ENCODE measurements around the gene RPRML.
"Not testable (repeated sequence)": the region's sequence is repeated elsewhere in the genome, so short reads cannot be mapped to it uniquely, and the experiment has no call there.

Gene RPRML

GRCh38 chr17:46975287-46975686, 3.8 kb downstream of the RPRML start:
- no peak for DNase-seq

- DNase-seq = no peak
These were observed 5.0 kb downstream of the RPRML start for GRCh38 chr17:46974086-46974485.

GRCh38 chr17:46972346-46972745, 6.7 kb downstream of the RPRML start:
- DNase-seq = no peak

- DNase-seq = no peak
These were observed 7.3 kb downstream of the RPRML start for GRCh38 chr17:46971647-46972300.

GRCh38 chr17:46968896-46969295, 10.2 kb downstream of the RPRML start:
- DNase-seq = no peak

DNA sequence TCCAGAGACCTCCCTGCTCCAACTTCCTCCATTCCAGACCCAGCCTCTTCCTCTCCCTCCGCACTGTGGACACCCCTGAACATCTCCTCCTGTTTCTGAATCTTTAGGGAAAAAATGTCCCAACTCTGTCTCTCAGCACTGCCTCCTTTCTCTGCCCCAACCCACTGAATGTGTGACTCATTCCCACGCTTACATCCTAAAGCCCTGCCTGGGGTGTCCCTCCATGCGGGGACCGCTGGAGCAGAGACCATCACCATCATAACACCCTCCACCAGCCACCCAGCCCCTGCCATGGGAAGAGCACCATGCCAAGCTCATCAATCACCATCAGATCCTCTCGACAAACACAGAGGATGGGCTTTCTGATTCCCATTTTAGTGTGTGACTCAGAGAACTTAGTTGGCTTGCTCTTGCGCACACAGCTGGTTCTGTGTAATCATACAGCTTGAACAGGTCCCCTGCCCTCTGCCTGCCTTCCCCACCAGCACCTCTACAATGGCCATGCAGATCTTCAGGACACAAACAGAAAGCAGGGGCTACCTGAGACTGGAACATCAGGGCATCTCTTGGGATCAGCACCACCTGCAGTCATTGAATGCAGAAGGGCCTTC, 10.7 kb downstream of the RPRML start:
- no peak for DNase-seq

GRCh38 chr17:46964315-46965265, 14.5 kb downstream of the RPRML start:
- DNase-seq = no peak

- DNase-seq = no peak
These were observed 15.5 kb downstream of the RPRML start for GRCh38 chr17:46963571-46963970.

GRCh38 chr17:46962374-46962790, 16.7 kb downstream of the RPRML start:
- DNase-seq = no peak

DNA sequence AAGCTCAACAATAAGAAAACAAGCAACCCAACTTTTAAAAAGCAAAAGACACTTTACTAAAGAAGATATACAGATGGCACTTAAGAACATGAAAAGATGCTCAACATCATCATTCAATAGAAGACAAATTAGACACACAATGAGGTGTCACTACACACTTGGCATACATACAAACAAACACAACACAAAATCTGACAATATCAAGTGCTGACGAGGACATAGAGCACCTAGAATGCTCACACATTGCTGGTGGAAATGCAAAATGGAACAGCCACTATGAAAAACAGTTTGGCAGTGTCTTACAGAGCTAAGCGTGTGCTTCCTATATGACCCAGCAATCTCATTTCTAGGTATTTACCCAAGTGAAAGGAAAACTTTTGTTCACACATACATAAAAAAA, 18.9 kb downstream of the RPRML start:
- DNase-seq = no peak

DNA sequence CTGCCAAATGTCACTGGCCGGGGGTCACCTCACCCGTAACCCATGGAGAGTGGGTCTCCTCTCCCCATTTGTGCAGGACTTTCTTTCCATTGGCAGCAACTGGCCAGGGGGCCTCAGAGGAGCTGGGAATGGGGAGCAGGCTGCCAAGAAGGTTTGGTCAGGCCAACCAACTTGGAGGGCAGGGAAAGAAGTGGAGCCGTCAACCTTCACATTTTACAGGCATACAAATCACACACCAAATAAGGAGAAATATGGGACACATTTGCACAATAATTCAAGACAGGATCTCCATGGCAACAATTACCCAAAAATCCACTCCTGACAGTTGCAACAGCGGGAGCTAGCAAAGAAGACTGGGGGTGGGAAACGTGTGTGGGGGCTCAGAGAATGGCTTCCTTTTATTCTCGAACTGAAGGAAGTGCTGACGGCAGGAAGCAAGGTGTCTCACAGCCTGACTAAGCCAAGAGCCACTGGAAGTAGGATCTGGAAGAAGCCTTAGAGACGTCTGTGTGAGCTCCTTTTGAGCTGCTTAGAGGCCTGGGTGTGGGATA, 20.9 kb downstream of the RPRML start:
- no peak for DNase-seq

DNA sequence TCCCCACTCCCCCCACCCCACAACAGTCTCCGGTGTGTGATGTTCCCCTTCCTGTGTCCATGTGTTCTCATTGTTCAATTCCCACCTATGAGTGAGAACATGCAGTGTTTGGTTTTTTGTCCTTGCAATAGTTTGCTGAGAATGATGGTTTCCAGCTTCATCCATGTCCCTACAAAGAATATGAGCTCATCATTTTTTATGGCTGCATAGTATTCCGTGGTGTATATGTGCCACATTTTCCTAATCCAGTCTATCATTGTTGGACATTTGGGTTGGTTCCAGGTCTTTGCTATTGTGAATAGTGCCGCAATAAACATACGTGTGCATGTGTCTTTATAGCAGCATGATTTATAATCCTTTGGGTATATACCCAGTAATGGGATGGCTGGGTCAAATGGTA, 25.9 kb downstream of the RPRML start:
- DNase-seq = not testable (repeated sequence)

DNA sequence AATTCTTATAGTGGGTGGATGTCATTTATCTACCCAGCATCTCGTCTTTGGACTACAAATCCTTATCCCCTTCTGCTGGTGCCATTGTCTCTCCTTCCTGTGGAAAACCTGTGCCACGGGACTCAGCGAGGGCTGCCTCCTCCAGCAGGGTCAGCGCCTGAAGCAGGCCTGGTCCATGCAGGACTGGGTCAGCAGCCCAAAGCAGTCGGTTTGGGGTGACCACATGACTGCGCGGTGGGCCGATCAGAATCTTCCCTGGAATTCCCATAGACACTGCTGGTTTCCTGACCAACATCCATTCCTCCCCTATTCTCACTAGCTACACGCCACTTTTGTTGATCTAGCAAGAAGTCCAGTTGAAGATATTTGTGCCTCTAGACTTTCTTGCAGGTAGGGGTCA, 26.9 kb downstream of the RPRML start:
- DNase-seq = no peak

GRCh38 chr17:46951706-46952105, 27.3 kb downstream of the RPRML start:
- DNase-seq = no peak

DNA sequence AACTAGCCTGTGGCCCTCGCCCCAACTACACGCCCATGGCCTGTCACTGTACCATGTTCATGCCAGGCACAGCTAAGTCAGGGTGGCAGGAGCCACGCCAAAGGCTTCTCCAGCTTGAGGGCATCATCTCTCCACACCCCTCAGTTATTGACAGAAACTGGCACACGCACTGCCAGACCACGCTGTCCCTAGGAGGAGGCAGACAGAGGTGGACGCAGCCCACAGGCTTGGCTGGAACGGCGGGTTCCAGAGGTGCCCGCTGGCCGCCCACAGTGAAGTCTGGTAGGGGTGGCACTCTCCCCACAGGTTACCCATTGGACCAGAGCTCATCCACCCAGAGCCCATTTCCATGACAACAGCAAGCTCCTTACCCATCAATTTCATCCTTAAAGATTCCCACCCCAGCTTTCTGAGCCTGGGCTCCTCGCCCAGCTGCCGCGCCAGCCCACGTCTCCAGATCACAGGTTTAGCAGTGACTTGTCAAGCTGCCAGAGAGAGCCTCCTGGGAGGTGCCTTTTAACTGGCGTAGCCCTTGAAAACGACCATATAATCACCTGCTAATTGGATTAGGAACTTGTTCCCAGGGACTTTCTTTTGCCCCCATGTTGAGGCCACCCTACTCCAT, 27.9 kb downstream of the RPRML start:
- no peak for DNase-seq

- no peak for DNase-seq
These were observed 28.6 kb downstream of the RPRML start for GRCh38 chr17:46950342-46950996.

DNA sequence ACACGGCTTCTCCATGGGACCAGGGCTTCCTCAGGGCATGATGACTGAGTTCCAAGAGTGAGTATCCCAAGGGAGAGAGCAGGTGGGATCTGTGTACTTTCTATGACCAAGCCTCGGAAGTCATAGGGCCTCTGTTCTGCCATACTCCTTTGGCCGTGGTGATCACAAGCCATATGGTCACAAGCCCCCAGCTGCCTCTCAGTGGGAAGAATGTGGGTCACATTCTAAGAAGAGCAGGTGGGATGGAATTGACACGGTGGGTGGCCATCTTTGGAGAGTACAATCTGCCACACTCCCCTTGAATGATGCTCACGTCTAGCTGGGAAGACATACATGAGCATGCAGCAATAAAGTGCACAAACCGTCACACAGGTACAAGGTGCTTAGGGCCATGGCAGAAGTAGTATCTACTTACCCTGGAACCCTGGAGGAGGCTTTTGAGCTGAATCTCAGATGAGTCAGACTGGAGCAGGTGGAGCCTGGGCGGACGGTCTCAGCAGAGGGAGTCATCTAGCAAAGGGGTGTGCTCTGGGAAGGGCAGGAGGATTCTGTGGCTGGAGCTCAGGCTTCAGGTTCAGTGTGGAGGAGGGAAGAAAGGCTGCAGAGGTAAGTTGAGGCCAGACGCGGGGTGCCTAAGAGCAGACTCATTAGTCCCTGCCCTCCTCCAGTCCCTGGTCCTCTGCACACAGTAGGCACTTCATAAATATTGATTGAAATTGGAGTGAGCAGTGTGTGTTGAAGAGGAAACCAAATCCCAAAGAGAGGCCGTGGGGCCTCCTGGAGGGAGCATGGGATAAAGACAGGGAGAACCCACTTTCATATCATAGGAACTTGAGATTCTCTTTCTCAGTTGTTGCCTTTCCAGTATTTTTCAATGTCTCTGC, 29.5 kb downstream of the RPRML start:
- DNase-seq = no peak

GRCh38 chr17:46948544-46948943, 30.5 kb downstream of the RPRML start:
- DNase-seq = no peak

DNA sequence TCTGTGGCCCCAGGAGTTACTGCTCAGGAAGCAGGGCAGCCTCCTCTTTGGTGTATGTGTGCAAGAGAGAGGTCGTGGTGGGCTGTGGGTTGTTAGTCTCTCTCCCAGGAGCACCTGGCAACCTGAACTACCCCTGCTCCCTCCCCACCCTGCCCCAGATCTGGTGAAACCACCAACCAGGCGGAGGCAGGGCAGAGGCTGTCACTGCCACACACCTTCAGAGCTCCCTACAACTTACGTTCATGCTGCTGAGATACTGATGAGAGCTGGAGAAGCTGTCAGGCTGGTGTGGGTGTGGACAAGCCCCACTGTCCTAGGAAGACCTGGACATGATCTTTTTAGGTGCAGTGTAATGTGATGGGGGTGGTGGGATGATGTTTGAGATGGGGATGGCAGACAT, 31.8 kb downstream of the RPRML start:
- DNase-seq = no peak

- no peak for DNase-seq
These were observed 34.1 kb downstream of the RPRML start for GRCh38 chr17:46944931-46945330.
